Measurements from ENCODE around the gene CAMK2N2.

CAMK2N2 gene

DNA sequence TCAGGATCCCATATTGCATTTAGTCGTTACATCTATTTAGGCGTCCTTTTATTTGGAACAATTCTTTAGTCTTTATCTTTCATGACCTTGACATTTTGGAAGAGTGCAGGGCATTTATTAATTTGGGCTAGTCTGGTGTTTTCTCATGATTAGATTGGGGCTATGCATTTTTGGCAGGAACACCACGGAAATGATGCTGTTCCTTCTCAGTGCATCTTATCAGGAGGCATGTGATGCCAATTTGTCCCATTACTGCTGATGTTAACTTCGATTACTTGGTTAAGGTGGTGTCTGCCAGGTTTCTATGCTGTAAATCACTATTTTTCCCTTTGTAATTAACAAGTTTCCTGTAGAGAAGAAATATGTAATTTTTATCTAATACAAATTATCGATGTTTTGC lies 50.1 kb downstream of the CAMK2N2 start:
- DNase-seq, result no peak
